CD4-positive, alpha-beta T cell treated with Interleukin-1 beta for 1 hour (primary cell): ENCODE measurements around the gene SNX22.

ENCODE experiments used
- DNase-seq, 2 donors: peaks; one replicate each; pipeline ENCODE4 v3.0.0-alpha.2; 2020 to 2022

The SNX22 gene

GRCh38 chr15:64136347-64136746 is 15.2 kb upstream of the SNX22 start:
- no peak for DNase-seq

- DNase-seq: peak in 1 of 2 donors; percentile 42
These were observed 14.2 kb upstream of the SNX22 start for GRCh38 chr15:64137226-64137833.

- DNase-seq: no peak
These were observed 13.1 kb upstream of the SNX22 start for GRCh38 chr15:64138331-64138941.

GRCh38 chr15:64141798-64142512 is 9.6 kb upstream of the SNX22 start:
- no peak for DNase-seq

GRCh38 chr15:64143276-64143675 is 8.3 kb upstream of the SNX22 start:
- no peak for DNase-seq

- DNase-seq: no peak
These were observed 7.4 kb upstream of the SNX22 start for GRCh38 chr15:64144192-64144564.

- DNase-seq: no peak
These were observed 6.8 kb upstream of the SNX22 start for GRCh38 chr15:64144565-64145281.

- DNase-seq: no peak
These were observed 5.5 kb upstream of the SNX22 start for GRCh38 chr15:64146041-64146440.

- DNase-seq: no peak
These were observed 5.0 kb upstream of the SNX22 start for GRCh38 chr15:64146520-64146884.

- no peak for DNase-seq
These were observed 4.4 kb upstream of the SNX22 start for GRCh38 chr15:64146885-64147681.

- DNase-seq: no peak
These were observed 3.4 kb upstream of the SNX22 start for GRCh38 chr15:64148168-64148567.

- DNase-seq: no peak
These were observed 3.0 kb upstream of the SNX22 start for GRCh38 chr15:64148581-64148980.

- DNase-seq: no peak
These were observed 2.1 kb upstream of the SNX22 start for GRCh38 chr15:64149424-64149823.

- DNase-seq: no peak
These were observed 1.5 kb upstream of the SNX22 start for GRCh38 chr15:64149893-64150578.

GRCh38 chr15:64152507-64153387 is 1.2 kb downstream of the SNX22 start:
- peak in 1 of 2 donors; percentile 21 for DNase-seq

GRCh38 chr15:64153480-64154367 is 2.2 kb downstream of the SNX22 start:
- peak; percentile 90 to 92 for DNase-seq

- no peak for DNase-seq
These were observed 4.5 kb downstream of the SNX22 start for GRCh38 chr15:64155802-64156651.

- DNase-seq: no peak
These were observed 5.3 kb downstream of the SNX22 start for GRCh38 chr15:64156652-64157331.
